Fibroblast of lung (primary cell): ENCODE results near the gene ACTG1. TPM values are rescaled to one million over a fixed set of nuclear protein-coding genes. Genes with fewer than 3 reads are reported as not detected.

ENCODE experiments used
- DNase-seq, 2 donors: peaks; one replicate each; pipeline versions ENCODE4 v3.0.0 to v3.0.0-alpha.2; 2010; ENCODE audit warnings: low read depth in 2 of 2
- H2AFZ ChIP-seq: 2 replicates; pipeline ENCODE4 v1.5.1; 2012; ENCODE audit warnings: low read length, control low read depth, inconsistent platforms
- H3K27ac ChIP-seq: 2 replicates; pipeline ENCODE4 v1.5.1; 2011; ENCODE audit warnings: low read length, control low read depth; ENCODE audit not compliant: insufficient read depth
- H3K27me3 ChIP-seq: 2 replicates; pipeline ENCODE4 v1.5.1; 2011; ENCODE audit warnings: mild to moderate bottlenecking, low read length; ENCODE audit not compliant: control insufficient read depth, insufficient read depth
- H3K36me3 ChIP-seq: 2 replicates; pipeline ENCODE4 v1.5.1; 2011; ENCODE audit warnings: low read length; ENCODE audit not compliant: control insufficient read depth, insufficient read depth
- H3K4me1 ChIP-seq: 2 replicates; pipeline ENCODE4 v1.5.1; 2011; ENCODE audit warnings: low read length; ENCODE audit not compliant: control insufficient read depth, insufficient read depth; ENCODE audit errors: extremely low read depth
- H3K4me2 ChIP-seq: 2 replicates; pipeline ENCODE4 v1.5.1; 2011; ENCODE audit warnings: low read length, control low read depth; ENCODE audit not compliant: insufficient read depth; ENCODE audit errors: extremely low read depth
- H3K4me3 ChIP-seq, 4 experiments: fragments of 200-600 bp in 1 of 4; sonication (generic) in 1 of 4; replicated peaks in 1 of 4; 2 replicates each; pipeline ENCODE4 v1.5.1; 2011 to 2016; ENCODE audit warnings: low read length in 4 of 4, low read depth in 3 of 4, mild to moderate bottlenecking in 3 of 4, control low read depth in 2 of 4, inconsistent platforms in 1 of 4, mixed read lengths in 1 of 4; ENCODE audit not compliant: insufficient read depth in 1 of 4; ENCODE audit errors: control extremely low read depth in 1 of 4
- H3K79me2 ChIP-seq: 2 replicates; pipeline ENCODE4 v1.5.1; 2012; ENCODE audit warnings: mild to moderate bottlenecking, low read length, inconsistent platforms; ENCODE audit not compliant: control insufficient read depth, insufficient read depth
- H3K9ac ChIP-seq: 2 replicates; pipeline ENCODE4 v1.5.1; 2011; ENCODE audit warnings: mild to moderate bottlenecking, low read length, control low read depth; ENCODE audit not compliant: insufficient read depth
- H3K9me3 ChIP-seq: 2 replicates; pipeline ENCODE4 v1.5.1; 2012; ENCODE audit warnings: low read depth, low read length; ENCODE audit not compliant: control insufficient read depth, insufficient read depth
- H4K20me1 ChIP-seq: 2 replicates; pipeline ENCODE4 v1.5.1; 2011; ENCODE audit warnings: low read length; ENCODE audit not compliant: control insufficient read depth, insufficient read depth; ENCODE audit errors: extremely low read depth
- CTCF ChIP-seq, 2 donors: IDR thresholded peaks in 1 of 2; conservative IDR thresholded peaks in 1 of 2; 1 replicate in 1 of 2; 2 replicates in 1 of 2; pipeline ENCODE4 v1.5.1; 2011 to 2012; ENCODE audit warnings: low read length in 2 of 2, control low read depth in 1 of 2, inconsistent platforms in 1 of 2, low read depth in 1 of 2, mild to moderate bottlenecking in 1 of 2
- EZH2 ChIP-seq: IDR thresholded peaks from 2 replicates; pipeline ENCODE4 v1.5.1; 2012; ENCODE audit warnings: low read length, control low read depth, mild to moderate bottlenecking; ENCODE audit errors: missing control alignments
- polyA minus RNA-seq: library from RNA; depleted of rRNA, polyadenylated mRNA; stranded (reverse); fragments of >200 nt; gene quantifications from 2 replicates; pipeline ENCODE4 v1.2.3, GENCODE V29; 2011; ENCODE audit warnings: low replicate concordance
- polyA plus RNA-seq, 2 donors: library from polyadenylated mRNA; depleted of rRNA in 1 of 2; stranded (reverse) in 1 of 2; unstranded in 1 of 2; fragments of >200 nt; gene quantifications; 2 replicates each; pipeline ENCODE4 v1.2.1, GENCODE V29; 2011 to 2012; ENCODE audit warnings: missing spikeins in 1 of 2
- total RNA-seq: library from RNA; depleted of rRNA; stranded (reverse); fragments of >200 nt; gene quantifications from 2 replicates; pipeline ENCODE4 v1.2.1, GENCODE V29; 2014

The ACTG1 gene
- total RNA-seq (5,538 and 6,636 TPM in 2 replicates), polyA plus RNA-seq (8,446 and 8,888 TPM in 2 replicates), polyA minus RNA-seq (10,903 and 14,156 TPM in 2 replicates)
- 6,897 and 7,279 TPM in 2 replicates for polyA plus RNA-seq (2012)

GRCh38 chr17:81512562-81513371 is at the start of gene ACTG1:
Gene ACTG1 (minus strand): TSS chr17:81512799. CDS start chr17:81512354, 445 bp downstream.
- Histone ChIP-seq H4K20me1 (peaks cover 6% of the 10 kb centered on the region), H2AFZ (no peak within 1 kb of the TSS), H3K4me1 (peaks cover 8% of the 10 kb centered on the region)

GRCh38 chr17:81561494-81561885 is 48.9 kb upstream of the ACTG1 start:
- Histone ChIP-seq H3K4me3 (no peak overlapping the region), H3K27ac (peak overlapping the region; percentile 71), H3K79me2 (peaks cover 2% of the 10 kb centered on the region), H3K27me3 (no peaks in the 10 kb centered on the region), H3K9me3 (no peaks in the 10 kb centered on the region), H3K9ac (no peak overlapping the region), H3K4me2 (no peak overlapping the region), H2AFZ (no peak overlapping the region), H3K36me3 (peaks cover 33% of the 10 kb centered on the region), H3K4me1 (peaks cover 26% of the 10 kb centered on the region), H4K20me1 (no peaks in the 10 kb centered on the region)
- TF ChIP-seq CTCF (conservative IDR thresholded peaks at IDR 0.05 in 1 of 2, IDR thresholded peaks at IDR 0.05 in 1 of 2; ENCODE audit: low read depth in 1 of 2, low read length in 2 of 2) (no peak), EZH2 (no peak)
- DNase-seq, result peak; percentile 59 to 67

More at GRCh38 chr17:81512562-81513371, at the start of gene ACTG1:
- Histone ChIP-seq H3K27me3 (no peaks in the 10 kb centered on the region), H3K4me3 (peak within 1 kb of the TSS; percentile 86 to 100 (median 94)), H3K9me3 (no peaks in the 10 kb centered on the region), H3K36me3 (peaks cover 30% of the 10 kb centered on the region), H3K9ac (peak within 1 kb of the TSS; percentile 82), H3K4me2 (peak within 1 kb of the TSS; percentile 79), H3K27ac (peak within 1 kb of the TSS; percentile 91), H3K79me2 (peaks cover 63% of the 10 kb centered on the region)
- no peak for TF ChIP-seq EZH2
- TF ChIP-seq CTCF (conservative IDR thresholded peaks at IDR 0.05 in 1 of 2, IDR thresholded peaks at IDR 0.05 in 1 of 2; ENCODE audit: low read depth in 1 of 2, low read length in 2 of 2), result no peak
- DNase-seq, result peak; percentile 88 to 92

GRCh38 chr17:81558941-81559806 is 46.6 kb upstream of the ACTG1 start:
- H3K36me3 ChIP-seq, result peaks cover 25% of the 10 kb centered on the region
- no peak for DNase-seq

More at GRCh38 chr17:81558941-81559806, 46.6 kb upstream of the ACTG1 start:
- no peak overlapping the region for H3K4me2 ChIP-seq
- H3K4me3 ChIP-seq, result no peak overlapping the region
- TF ChIP-seq CTCF (conservative IDR thresholded peaks at IDR 0.05 in 1 of 2, IDR thresholded peaks at IDR 0.05 in 1 of 2; ENCODE audit: low read depth in 1 of 2, low read length in 2 of 2) (peak; percentile 10 to 19), EZH2 (no peak)
- no peak overlapping the region for H3K27ac ChIP-seq
- H2AFZ ChIP-seq, result no peak overlapping the region
- H3K9me3 ChIP-seq, result no peaks in the 10 kb centered on the region
- H3K79me2 ChIP-seq, result no peaks in the 10 kb centered on the region
- H4K20me1 ChIP-seq, result no peaks in the 10 kb centered on the region
- H3K27me3 ChIP-seq, result no peaks in the 10 kb centered on the region
- H3K9ac ChIP-seq, result no peak overlapping the region
- peaks cover 22% of the 10 kb centered on the region for H3K4me1 ChIP-seq
